ENCODE data around the gene MYEOV. TPM values are rescaled to one million over a fixed set of nuclear protein-coding genes. Genes with fewer than 3 reads are reported as not detected.

The MYEOV gene
- total RNA-seq, 1 donor from 2014 or later = 1.3 TPM

- DNase-seq = no peak
These were observed 7.3 kb upstream of the MYEOV start for GRCh38 chr11:69286374-69287371.

- DNase-seq = no peak
These were observed 5.7 kb upstream of the MYEOV start for GRCh38 chr11:69287968-69288882.

GRCh38 chr11:69288883-69289242 lies 5.1 kb upstream of the MYEOV start:
- DNase-seq = no peak

GRCh38 chr11:69290806-69291205 lies 3.1 kb upstream of the MYEOV start:
- DNase-seq = no peak

- no peak for DNase-seq
These were observed 2.4 kb upstream of the MYEOV start for GRCh38 chr11:69291459-69292110.

- DNase-seq = no peak
These were observed 1.7 kb upstream of the MYEOV start for GRCh38 chr11:69292221-69292648.

GRCh38 chr11:69293087-69293486 lies 868 bp upstream of the MYEOV start:
- no peak for DNase-seq

- DNase-seq = no peak
These were observed 670 bp downstream of the MYEOV start for GRCh38 chr11:69294571-69295078.

GRCh38 chr11:69295079-69295994 lies 1.4 kb downstream of the MYEOV start:
- no peak for DNase-seq

- no peak for DNase-seq
These were observed 2.3 kb downstream of the MYEOV start for GRCh38 chr11:69295995-69296889.

GRCh38 chr11:69296890-69297786 lies 3.2 kb downstream of the MYEOV start:
- peak; percentile 96 for DNase-seq

- peak; percentile 58 for DNase-seq
These were observed 3.9 kb downstream of the MYEOV start for GRCh38 chr11:69297787-69298266.

GRCh38 chr11:69298267-69299022 lies 4.5 kb downstream of the MYEOV start:
- DNase-seq = peak; percentile 50

- DNase-seq = no peak
These were observed 5.1 kb downstream of the MYEOV start for GRCh38 chr11:69299023-69299461.

- DNase-seq = no peak
These were observed 5.6 kb downstream of the MYEOV start for GRCh38 chr11:69299572-69299971.

GRCh38 chr11:69300120-69301060 lies 6.4 kb downstream of the MYEOV start:
- no peak for DNase-seq

- DNase-seq = peak; percentile 58
These were observed 7.1 kb downstream of the MYEOV start for GRCh38 chr11:69301081-69301454.
